Activated naive CD4-positive, alpha-beta T cell treated with Interleukin-2 at 50 U/mL for 16 hours (primary cell): ENCODE measurements around the gene DPYSL5.
"Not testable (repeated sequence)": the region's sequence is repeated elsewhere in the genome, so short reads cannot be mapped to it uniquely, and the experiment has no call there.

Source experiments
- DNase-seq: peaks from one replicate; pipeline ENCODE4 v3.0.0-alpha.2; 2020

DPYSL5 gene

DNA sequence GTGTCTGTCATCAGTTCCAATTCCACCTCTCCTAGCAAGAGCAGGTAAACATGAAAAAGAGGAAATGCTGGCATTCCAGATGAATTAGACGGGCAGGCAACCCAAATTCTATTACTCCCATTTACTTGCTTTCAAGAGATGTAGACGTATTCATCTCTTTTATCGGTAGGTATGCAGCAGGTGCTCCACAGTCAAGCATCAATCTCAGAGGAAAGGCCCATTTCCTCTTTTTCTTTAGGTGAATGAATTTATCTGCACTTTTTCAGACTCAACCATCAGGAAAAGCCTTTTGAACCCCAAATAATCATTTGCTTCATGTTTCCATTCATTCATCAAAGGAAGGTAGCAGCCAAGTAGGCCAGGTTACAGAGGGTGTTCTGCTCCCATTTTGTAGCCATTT is 27.9 kb downstream of the DPYSL5 start:
- DNase-seq = no peak

DNA sequence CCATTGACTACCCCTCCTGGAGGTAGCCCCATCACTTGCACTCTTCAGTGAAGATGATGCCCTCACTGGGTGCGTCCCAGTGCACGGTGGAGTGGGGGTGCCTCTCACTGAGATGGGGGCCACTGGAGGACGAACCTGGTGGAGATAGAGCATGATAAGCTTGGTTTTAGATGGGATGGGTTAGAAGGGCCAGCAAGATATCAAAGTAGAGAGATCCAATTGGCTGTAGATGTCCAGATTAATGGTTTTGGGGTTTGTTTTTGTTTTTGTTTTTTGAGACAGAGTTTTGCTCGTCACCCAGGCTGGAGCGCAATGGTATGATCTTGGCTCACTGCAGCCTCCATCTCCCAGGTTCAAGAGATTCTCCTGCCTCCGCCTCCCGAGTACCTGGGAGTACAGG is 28.3 kb downstream of the DPYSL5 start:
- DNase-seq = no peak

- DNase-seq = no peak
Observed at GRCh38 chr2:26877276-26877675, 29.3 kb downstream of the DPYSL5 start.

DNA sequence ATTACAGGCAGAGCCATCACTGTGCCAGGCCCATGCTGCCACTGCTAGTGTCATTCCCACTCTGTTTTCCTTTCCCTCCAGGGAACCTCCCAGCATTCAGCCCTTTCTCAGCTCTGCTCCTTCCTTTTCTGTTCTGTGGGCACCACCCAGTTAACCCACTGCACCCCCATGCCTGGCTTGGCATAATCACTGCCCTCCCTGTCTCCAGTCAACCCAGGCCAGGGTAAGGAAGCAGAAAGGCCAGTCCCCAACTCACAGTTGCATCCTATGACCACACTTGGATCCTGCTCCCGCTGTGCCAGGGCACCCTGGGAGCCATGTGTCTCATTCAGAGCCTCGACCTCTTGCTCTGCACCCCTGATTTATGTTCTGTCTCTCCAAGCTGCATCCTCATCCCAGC is 32.2 kb downstream of the DPYSL5 start:
- DNase-seq = no peak

- no peak for DNase-seq
Observed at GRCh38 chr2:26880910-26881435, 33.0 kb downstream of the DPYSL5 start.

DNA sequence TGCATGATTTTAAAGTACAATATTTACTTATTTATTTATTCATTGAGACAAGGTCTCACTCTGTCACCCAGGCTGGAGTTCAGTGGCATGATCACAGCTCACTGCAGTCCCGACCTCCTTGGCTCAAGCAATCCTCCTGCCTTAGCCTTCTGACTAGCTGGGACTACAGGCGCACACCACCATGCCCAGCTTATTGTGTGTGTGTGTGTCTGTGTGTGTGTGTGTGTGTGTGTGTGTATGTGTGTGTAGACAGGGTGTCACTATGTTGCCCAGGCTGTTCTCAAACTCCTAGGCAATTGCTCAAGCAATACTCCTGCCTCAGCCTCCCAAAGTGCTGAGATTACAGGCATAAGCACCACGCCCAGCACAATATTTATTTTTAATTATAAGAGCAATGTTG is 34.3 kb downstream of the DPYSL5 start:
- DNase-seq = not testable (repeated sequence)

DNA sequence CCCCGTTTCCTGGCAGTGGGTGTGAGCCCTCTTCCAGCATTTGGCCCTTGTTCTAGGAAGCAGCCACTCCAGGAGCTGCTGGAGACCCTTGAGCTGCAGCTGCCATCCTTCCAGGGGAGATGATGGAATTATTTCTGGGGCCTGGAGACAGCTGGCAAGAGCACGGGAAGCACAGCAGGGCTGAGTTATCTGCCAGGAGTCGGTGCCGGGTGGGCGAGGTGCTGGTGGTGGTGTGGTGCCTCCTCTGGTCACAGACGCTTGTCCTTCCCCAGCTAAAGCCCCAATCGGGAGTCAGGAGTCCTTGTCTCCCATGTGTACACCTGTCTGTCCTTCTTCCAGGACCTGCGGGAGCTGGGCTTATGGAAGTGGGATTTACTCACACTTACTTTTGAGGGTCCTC is 36.0 kb downstream of the DPYSL5 start:
- no peak for DNase-seq

DNA sequence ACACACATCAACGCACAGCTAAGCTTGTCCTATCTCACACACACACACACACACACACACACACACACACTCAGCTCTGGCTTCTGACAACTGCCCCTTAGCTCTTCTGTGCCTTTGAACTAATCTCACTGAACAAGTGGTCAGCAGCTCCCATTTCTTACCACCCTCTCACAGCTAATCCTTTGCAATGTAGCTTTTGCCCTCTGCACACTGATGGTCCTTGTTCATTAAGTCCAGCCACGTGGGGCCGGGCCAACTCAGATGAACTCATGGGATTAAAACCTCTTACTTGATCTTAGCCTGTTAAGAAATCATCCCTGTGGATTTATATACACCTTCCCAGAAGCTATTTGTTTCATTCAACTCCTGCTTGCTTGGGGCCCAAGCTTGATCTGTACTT is 36.6 kb downstream of the DPYSL5 start:
- DNase-seq = no peak

DNA sequence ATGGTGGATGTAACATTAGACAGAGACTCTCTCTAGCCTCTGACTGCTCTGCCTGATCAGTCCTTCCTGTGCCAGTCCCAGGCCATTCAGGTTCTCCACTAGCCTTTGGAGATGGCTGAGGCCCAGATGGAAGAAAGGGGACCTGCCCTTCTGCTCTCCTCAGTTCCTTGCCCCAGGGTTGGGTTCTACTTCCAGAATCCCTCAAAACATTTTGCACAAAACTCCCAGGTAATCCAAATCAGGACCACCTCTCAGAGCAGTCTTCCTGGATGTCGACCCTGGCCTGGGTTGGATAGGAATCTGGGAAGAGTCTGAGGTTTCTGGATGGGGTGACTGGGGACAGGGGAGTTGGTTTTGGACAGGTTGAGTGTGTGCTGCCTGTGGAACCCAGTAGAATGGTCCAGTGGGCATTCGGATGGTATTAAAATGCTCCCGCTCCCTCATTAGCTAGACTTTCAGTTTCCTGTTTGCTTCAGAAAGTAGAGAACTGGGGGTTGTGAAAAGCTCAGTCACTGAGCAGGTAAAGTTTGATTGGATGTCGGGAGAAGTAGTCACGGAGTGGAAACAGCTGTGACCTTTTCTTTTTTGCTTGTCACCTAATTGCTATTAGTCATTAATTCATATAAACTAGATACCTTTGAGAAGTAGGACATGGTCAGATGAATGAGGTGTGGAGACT is 37.9 kb downstream of the DPYSL5 start:
- DNase-seq = no peak

DNA sequence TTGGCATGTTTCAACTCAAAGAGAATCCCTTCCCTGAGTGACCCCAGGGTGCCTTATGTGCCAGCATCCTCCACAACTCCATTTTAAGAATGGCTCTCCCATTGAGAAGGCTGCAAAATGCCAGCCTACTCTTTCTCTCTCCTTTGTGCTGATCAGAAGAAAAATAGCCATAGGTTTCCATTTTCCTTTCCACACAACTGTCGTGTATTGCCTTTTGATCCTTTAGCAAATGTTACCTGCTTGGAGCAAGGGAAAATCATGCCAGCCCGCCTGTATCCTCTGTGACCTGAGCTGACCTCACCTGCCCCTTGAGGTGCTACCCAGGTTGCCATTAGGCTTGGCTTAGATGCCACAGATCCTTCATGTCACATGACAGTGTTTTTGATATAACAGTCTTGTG is 38.8 kb downstream of the DPYSL5 start:
- no peak for DNase-seq

- DNase-seq = no peak
Observed at GRCh38 chr2:26887151-26887550, 39.2 kb downstream of the DPYSL5 start.

GRCh38 chr2:26889796-26890195 is 41.9 kb downstream of the DPYSL5 start:
- no peak for DNase-seq

- DNase-seq = no peak
Observed at GRCh38 chr2:26890341-26891000, 42.5 kb downstream of the DPYSL5 start.

- no peak for DNase-seq
Observed at GRCh38 chr2:26892133-26892532, 44.2 kb downstream of the DPYSL5 start.

DNA sequence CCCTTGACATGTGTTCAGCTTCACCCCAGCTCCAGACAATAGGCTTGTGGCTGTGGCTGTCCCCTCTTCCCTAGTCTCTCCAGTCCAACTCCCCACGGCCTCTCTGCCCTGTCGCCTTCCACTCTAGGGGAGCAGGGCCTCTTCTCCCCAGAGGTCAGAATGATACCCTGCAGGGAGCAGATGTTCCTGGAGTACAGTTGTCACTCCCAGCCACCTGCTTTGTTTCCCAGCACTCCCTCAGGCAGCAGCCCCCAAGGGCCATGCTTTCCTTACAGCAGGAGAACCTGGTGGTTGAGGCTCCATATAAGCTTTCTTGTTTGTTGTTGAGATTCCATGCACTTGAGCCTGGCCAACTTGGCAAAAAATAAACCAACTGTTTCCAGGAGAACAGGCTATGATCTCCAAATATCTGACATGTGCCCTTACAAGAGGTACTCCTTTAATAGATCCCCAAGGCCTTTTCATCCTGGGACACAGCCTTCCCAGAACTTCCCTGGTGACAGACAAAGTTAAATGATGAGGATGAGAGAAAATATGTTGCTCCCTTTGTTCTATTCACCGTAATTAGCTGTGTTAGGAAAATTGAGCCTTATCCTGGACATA is 45.1 kb downstream of the DPYSL5 start:
- no peak for DNase-seq

DNA sequence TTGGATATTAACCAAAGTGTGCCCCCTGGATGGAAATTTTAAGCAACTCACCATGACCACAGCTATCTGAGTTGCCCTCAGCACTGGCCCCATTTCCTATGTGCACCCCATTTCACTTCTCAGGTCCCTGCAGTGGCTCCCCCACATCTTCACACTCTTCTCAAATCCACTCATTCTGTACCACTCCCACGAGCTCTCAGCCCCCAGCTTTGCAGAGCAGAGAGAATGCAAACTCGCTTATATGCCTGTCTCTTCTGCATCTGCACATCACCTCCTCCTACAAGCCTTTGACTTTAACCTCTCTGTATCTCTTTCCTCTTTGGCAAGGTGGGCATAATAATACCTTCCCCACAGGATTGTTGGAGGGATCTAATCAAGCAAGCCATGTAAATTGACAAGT is 46.2 kb downstream of the DPYSL5 start:
- DNase-seq = no peak

DNA sequence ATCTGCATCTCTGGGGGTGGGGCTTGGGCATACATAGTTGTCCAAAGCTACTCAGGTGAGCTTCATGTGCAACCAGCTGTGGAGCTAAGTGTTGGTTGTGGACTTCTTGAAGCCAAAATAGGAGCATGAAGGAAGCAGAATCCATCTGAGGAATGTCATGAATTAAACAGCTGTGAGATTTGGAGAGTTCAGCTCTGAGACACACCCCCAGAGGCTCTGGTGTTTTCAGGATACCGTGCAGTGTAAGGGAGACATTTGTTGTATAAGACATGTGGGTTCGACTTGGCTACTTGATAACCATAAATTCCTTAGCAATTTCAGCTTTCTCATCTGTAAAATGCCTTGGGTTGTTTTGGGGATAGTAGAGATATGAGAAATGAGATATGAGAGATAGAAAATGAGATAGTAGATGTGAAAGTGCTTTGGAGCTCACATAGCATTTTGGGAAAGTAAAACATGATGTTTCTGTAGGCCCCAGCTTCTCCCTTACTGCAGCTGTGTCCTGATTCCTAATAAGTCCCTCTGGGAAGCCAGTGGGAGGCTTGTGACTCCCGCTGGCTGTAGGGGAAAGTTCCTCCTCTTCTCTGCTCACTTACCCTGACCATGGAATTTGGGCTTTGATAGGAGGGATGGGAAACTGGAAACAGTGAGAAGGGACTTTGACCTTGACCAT is 50.0 kb downstream of the DPYSL5 start:
- DNase-seq = no peak

DNA sequence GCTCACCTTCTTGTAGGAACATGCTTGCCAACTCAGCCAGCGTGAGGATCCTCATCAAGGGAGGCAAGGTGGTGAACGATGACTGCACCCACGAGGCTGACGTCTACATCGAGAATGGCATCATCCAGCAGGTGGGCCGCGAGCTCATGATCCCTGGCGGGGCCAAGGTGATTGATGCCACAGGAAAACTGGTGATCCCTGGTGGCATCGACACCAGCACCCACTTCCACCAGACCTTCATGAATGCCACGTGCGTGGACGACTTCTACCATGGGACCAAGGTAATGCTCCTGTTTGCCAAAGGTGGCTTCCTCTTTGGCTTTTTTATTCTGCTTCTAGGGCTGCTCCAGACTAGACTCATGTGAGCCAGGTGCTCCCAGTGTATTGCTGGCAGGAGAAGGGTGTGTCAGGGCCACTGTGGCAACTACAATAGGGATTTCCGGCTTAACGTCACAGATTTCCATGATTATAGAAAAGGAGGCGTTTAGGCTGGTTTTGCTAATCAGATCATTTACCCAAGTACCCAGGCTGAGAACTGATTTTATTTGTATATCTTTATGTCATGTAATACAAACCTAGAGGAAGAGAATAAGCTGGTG is 50.6 kb downstream of the DPYSL5 start:
- DNase-seq = no peak

GRCh38 chr2:26899500-26900164 is 51.7 kb downstream of the DPYSL5 start:
- DNase-seq = no peak

DNA sequence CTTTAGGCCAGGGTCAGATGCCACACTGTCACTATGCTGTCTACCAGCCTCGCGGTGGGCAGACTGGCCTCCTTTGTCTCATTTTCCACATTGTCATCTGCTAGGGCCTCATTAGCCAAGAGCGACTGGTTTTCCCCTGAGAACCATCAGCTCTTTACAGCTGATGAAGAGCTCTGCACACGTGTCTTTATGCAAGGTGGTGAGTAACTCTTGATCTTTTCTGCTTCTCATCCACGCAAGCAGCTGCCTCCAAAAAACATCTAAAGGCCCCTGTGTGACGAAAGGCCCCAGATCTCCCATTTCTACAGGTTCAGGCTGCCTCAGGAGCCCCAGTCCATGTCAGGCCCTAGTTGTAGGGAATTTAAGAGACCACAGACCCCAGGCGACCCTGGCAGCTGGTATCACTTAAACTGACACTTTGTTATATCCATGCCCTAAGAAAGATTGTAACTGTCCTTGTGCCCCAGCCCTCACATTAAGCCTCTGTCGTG is 52.9 kb downstream of the DPYSL5 start:
- DNase-seq = no peak

GRCh38 chr2:26901326-26902183 is 53.6 kb downstream of the DPYSL5 start:
- DNase-seq = no peak

- DNase-seq = no peak
Observed at GRCh38 chr2:26903676-26904075, 55.7 kb downstream of the DPYSL5 start.
